NCI-H82 treated with DMSO at 0.1 percent for 48 hours (cell line): ENCODE results near the gene CFAP157.
A peak's percentile ranks its signal among the peaks of the same experiment; 100 is the strongest.

ENCODE experiments used
- DNase-seq: peaks from one replicate; lab custom pipeline; 2025; ENCODE audit not compliant: unreplicated experiment; lab: John Stamatoyannopoulos, UW

Gene CFAP157

DNA sequence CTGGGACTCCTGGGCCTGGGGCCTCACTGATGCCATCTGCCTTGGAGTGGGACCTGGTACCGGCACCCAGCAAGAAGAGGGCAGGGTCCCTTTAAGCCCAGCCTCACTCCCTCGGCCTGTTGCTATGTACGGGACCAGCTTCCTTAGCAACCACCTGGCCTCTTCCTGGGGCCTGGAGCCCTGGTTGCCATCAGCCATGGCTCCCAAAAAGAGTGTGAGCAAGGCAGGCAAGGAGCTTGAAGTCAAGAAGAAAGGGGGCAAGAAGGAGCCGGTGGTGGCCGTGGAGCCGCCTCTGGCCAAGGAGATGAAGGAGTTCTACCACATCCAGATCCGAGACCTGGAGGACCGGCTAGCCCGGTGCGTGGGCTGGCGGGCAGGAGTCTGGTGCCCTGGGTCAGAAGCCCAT is at the start of gene CFAP157:
TSS of gene CFAP157 (plus strand) at position 153 of the 406 bp plus-strand sequence. CDS start at position 197, 44 bp downstream.
- no peak for DNase-seq

DNA sequence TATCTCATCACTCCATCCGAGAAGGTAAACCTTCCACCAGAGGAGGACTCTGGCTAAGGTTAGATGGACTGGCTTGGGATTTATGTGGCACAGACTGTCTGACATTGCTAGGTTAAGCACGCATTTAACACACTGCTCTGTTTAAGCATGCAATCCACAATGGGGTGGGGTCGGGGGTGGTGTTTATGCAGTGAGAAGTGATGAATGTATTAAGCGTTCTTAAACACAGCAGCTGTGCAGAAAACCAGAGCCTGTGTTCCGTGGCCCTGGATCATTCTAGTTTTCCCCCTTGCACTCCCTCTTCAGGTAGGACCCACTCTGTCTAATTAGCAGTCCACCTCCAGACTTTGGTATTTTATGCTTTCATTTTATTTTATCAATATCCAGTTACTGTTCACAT is 48.4 kb upstream of the CFAP157 start:
- DNase-seq: peak; percentile 8

DNA sequence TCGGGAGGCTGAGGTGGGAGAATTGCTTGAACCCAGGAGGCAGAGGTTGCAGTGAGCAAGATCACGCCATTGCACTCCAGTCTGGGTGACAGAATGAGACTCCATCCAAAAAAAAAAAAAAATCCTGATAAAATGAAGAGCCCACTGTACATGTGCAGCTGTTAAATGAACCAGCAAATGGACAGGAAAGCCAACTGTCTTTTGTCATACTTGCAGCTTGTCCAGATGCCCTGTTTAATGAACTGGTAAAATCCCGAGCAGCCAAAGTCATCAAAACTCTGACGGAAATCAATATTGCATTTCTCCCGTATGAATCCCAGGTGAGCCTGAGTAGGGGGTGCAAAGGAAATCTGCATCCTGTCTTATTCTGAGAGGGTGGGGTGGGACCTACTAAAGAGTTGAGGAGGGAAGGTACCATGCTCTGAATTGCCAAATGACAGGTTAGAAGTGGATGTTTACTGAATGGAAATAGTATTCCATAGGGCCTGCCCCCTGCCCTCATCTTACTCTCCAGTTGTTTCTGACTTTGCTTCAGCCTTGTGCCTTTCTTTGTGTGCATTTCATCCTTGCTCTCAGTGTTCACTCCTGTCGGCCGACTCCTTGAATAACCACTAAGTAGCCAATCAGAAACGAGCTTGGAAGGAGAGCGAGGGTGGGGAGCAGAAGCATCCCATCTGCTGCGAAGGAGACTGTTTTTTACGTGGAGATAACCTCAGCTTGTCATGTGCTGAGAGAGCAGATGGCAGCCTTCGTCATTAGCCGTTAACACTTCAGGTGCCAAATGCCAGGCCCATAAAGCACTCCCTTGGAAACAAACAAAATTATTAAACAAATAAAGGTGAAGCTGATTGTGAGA is 45.7 kb upstream of the CFAP157 start:
- peak; percentile 98 for DNase-seq

- peak; percentile 7 for DNase-seq
Measured at GRCh38 chr9:127662617-127663016, 44.2 kb upstream of the CFAP157 start.

GRCh38 chr9:127664324-127664677 is 42.5 kb upstream of the CFAP157 start:
- DNase-seq: no peak

DNA sequence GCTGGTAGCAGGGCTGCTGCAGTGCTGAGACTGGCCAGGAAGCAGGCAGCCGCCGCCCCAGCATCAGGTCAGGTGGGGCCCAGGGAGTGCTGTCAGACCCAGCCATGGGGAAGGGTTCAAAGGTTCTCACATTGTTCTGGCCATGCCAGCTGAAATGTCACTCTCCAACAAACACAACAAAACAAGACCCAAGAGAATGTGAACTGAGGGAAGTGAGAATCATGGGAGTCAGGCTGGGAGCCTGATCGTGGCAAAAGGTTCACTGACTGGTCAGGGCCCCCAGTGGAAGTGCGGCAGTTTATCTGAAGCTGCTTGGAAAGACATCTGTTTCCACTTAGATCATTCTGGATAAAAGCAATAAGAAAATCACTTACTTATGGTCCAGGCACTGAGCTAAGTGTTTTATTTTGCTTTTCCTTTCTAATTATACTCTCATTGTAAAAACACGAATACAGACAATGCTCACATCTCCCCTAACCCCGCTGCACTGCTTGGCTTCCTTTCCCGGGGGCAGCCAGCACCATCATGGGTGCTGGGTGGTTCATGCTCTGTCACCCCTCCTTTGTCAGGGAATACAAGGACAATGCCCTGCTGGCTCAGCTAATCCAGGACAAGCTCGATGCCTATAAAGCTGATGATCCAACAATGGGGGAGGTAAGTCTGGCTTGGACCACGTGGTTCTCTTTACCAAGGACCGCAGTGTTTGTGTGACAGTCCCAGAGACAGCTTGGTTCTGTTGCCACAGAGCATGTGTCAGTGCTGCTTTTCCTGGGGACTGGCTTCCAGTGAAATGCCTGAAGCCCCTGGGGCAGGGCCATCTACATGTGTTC is 41.9 kb upstream of the CFAP157 start:
- DNase-seq: peak; percentile 66

DNA sequence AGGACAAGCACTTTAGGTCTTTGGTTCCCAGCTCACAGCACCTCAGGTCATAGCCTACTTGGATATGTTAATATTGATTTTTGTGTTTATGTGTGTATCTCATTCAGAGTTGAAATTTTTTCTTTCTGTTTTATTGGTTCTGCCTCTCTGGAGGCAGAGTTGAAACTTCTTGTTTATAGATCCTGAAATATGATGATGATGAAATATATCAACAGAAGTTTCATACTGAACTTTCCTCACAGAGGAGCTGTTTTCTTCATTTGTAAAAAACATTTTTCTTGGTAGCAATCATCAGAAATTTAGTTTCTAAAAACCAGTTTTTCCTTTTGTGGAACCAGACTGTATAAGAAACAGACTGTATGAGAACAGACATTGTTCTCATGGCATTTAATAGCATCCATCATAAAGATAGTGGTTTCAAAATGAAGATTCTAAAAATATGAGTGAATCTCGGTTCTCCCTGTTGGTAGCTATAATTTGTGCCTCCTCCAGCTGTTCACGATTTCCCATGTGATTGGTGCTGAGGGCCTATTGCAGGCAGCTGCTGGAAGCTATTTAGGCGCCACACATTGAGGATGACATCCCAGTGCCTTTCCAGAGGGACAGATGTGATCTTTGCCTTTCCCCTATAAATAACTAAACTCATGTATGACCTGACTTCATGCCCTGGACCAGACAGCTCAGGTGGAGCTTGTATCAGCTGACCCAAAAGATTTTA is 39.5 kb upstream of the CFAP157 start:
- DNase-seq: no peak

- no peak for DNase-seq
Measured at GRCh38 chr9:127667906-127668305, 38.9 kb upstream of the CFAP157 start.

DNA sequence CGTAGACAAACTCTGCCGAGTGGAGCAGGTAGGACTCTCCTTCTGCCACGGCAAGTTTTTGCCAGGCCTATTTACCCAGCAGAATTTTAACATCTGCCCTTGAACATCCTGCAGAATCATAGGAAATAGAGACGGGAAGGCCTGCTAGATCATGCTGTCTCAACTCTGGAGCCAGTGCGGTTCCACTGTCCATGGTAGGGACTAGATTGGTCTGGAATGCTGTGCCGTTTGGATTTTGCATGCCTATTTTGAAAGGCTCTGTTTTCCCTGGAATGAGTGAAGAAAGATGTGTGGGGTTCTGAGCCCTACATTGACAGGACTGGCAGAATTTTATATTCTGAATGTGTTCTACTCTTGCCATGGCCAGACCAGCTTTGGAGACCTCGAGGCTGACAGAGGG is 33.6 kb upstream of the CFAP157 start:
- DNase-seq: no peak

DNA sequence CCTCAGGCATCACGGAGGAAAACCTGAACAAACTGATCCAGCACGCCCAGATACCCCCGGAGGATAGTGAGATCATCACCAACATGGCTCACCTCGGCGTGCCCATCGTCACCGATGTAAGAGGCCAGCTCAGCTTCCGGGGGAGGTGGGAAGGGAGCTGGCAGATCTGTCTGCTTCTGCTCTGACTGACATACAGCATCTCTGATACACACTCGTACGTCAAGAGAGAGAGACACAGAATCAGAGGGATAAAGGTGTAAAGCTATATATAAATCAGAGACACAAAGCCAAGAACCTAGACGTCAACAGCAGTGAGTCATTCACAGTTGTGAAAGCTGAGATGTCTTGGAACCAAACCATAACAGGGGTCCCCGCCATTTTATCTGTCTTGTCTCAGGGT is 30.1 kb upstream of the CFAP157 start:
- no peak for DNase-seq

DNA sequence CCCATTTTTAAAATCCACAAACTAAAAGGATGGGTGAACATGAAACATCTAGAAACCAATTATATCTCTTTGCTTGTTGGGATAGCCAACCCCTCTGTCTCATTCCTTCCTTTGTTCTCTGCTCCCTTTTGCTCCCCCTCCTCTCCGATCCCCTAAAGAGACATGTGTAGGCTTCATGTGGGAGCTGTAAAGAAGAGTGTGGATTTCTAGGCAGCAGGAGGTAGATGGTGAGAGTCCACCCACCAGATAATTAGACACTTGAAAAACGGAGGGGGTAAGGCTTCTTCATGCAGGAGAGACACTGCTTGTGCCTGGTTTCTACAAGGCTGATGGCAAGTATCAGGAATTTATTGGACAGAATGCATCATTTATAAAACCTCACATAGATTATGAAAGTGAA is 27.3 kb upstream of the CFAP157 start:
- no peak for DNase-seq

DNA sequence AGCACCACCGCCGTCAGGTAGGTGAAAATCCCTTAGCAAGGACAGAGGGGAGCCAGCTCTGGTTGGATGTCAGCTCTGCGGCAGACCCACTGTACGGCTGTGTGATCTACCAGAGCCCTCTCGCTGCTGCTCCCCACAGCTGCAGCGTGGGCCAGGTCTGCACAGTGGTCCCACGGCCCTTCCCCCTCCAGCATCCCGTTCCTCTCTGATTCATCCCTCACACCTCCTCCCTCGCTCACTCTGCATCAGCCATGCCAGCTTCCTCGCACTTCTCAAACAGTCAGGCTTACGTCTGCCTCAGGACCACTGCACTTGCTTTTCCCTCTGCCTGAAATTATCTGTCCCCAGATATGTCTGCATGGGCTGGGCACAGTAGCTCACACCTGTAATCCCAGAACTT is 26.6 kb upstream of the CFAP157 start:
- DNase-seq: no peak

DNA sequence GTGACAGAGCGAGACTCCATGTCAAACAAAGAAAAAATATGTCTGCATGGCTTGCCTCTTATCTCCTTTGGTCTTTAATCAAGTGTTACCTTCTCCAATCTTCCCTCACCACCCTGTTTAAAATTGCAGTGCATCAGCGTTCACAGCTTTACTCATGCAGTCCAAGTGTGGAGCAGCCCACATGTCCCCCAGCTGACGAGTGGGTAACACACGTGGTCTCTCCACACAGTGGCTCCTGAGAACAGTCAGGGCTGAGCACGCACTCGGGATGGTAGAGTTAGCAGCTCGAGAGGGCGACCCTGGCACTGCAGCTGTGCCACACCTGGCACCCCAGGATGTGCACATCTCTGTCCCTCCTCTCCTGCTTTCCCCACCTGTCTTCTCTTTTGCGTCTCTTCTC is 25.9 kb upstream of the CFAP157 start:
- DNase-seq: no peak

GRCh38 chr9:127682351-127683136 is 24.2 kb upstream of the CFAP157 start:
- no peak for DNase-seq

DNA sequence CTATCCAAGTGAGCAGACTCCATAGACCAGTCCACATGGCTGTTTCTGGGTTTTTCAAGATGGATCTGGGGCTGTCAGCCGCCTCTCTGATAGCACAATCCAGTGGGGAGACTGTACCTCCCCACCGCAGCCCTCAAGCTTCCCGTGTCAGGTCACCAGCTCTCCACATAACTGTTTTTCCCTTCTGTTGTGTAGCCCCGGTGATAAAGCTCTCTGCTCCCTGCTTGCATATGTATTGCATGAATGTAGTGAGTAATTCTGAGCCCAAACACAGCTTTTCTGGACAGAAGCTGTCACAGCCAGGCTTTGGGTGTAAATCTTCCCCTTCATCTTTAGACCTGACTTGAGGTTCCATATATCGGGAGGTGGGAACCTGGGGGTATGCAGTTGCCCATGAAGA is 23.1 kb upstream of the CFAP157 start:
- no peak for DNase-seq

DNA sequence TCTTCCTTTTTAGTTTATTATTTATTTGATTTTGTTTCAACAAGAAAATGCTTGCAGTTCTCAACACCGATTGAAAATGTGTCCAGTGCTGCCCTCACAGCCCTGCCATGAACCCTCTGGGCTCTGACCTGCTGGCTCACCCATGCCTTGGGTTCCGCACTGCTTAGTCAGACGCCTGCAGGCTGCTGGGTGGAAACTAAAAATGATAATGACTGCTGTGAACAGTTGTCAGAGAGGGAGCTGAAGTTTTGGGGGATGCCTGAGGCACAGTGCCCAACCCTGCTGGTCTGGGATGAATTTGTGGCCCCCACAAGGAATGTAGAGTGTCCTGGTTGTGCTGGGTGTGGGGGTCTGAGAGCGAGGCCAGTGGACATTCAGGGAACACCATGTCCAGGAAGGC is 22.2 kb upstream of the CFAP157 start:
- no peak for DNase-seq

DNA sequence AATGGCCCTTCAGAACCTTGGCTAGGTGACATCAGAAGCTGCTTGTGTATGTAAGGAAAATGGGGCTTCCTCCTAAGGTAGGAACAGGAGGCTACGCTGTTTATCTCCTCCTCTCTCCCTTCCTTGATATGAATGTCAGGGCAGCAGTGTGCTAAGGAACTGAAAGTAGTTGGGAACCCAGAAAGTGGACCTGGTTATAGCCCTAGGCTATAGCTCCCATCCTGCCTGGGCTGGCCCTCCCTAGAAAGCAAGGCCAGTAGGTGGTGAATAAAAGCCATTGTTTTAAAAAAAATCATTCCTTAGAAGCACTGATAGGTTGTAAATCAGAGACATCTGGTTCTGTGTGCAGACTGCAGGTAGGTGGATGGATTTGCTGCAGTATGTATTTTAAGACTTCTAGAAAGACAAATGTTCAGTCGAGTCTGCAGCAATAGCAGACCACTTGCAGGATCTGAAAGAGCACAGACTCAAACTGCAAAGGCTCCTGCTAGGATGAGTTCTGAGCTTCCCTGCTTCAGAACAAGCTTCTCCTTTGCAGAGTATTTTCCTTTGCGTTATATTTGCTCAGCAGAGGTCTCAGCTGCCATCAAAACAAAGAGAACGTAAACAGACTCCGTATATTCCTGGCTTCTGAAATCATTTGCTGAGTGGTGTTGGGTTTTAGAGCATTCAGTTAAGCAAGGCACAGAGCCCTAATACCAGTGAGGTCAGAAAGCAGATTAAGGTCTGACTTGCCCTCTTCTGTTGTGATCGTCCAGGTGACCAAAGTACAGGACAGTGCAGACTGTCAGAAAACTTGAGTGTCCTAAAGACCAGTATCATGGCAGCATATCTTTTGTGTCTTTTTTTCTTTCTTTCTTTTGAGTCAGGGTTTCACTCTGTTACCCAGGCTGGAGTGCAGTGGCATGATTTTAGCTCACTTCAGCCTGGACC is 20.1 kb upstream of the CFAP157 start:
- no peak for DNase-seq

- DNase-seq: no peak
Measured at GRCh38 chr9:127689329-127690000, 17.3 kb upstream of the CFAP157 start.

DNA sequence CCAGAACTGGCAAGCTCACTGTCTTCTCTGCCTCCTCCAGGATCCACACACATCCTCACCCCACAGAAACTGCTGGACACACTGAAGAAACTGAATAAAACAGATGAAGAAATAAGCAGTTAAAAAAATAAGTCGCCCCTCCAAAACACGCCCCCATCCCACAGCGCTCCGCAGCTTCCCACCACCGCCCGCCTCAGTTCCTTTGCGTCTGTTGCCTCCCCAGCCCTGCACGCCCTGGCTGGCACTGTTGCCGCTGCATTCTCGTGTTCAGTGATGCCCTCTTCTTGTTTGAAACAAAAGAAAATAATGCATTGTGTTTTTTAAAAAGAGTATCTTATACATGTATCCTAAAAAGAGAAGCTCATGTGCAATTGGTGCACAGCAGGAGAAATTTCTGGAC is 16.1 kb upstream of the CFAP157 start:
- no peak for DNase-seq
